Fibroblast of lung (primary cell): ENCODE measurements around the gene EPHA5. TPM values are rescaled to one million over a fixed set of nuclear protein-coding genes. Genes with fewer than 3 reads are reported as not detected.

ENCODE experiments used
- DNase-seq, 2 donors: peaks; one replicate each; pipeline versions ENCODE4 v3.0.0 to v3.0.0-alpha.2; 2010; ENCODE audit warnings: low read depth in 2 of 2
- H2AFZ ChIP-seq: 2 replicates; pipeline ENCODE4 v1.5.1; 2012; ENCODE audit warnings: low read length, control low read depth, inconsistent platforms
- H3K27ac ChIP-seq: 2 replicates; pipeline ENCODE4 v1.5.1; 2011; ENCODE audit warnings: low read length, control low read depth; ENCODE audit not compliant: insufficient read depth
- H3K27me3 ChIP-seq: 2 replicates; pipeline ENCODE4 v1.5.1; 2011; ENCODE audit warnings: mild to moderate bottlenecking, low read length; ENCODE audit not compliant: control insufficient read depth, insufficient read depth
- H3K36me3 ChIP-seq: 2 replicates; pipeline ENCODE4 v1.5.1; 2011; ENCODE audit warnings: low read length; ENCODE audit not compliant: control insufficient read depth, insufficient read depth
- H3K4me1 ChIP-seq: 2 replicates; pipeline ENCODE4 v1.5.1; 2011; ENCODE audit warnings: low read length; ENCODE audit not compliant: control insufficient read depth, insufficient read depth; ENCODE audit errors: extremely low read depth
- H3K4me2 ChIP-seq: 2 replicates; pipeline ENCODE4 v1.5.1; 2011; ENCODE audit warnings: low read length, control low read depth; ENCODE audit not compliant: insufficient read depth; ENCODE audit errors: extremely low read depth
- H3K4me3 ChIP-seq, 4 experiments: fragments of 200-600 bp in 1 of 4; sonication (generic) in 1 of 4; replicated peaks in 1 of 4; 2 replicates each; pipeline ENCODE4 v1.5.1; 2011 to 2016; ENCODE audit warnings: low read length in 4 of 4, low read depth in 3 of 4, mild to moderate bottlenecking in 3 of 4, control low read depth in 2 of 4, inconsistent platforms in 1 of 4, mixed read lengths in 1 of 4; ENCODE audit not compliant: insufficient read depth in 1 of 4; ENCODE audit errors: control extremely low read depth in 1 of 4
- H3K79me2 ChIP-seq: 2 replicates; pipeline ENCODE4 v1.5.1; 2012; ENCODE audit warnings: mild to moderate bottlenecking, low read length, inconsistent platforms; ENCODE audit not compliant: control insufficient read depth, insufficient read depth
- H3K9ac ChIP-seq: 2 replicates; pipeline ENCODE4 v1.5.1; 2011; ENCODE audit warnings: mild to moderate bottlenecking, low read length, control low read depth; ENCODE audit not compliant: insufficient read depth
- H3K9me3 ChIP-seq: 2 replicates; pipeline ENCODE4 v1.5.1; 2012; ENCODE audit warnings: low read depth, low read length; ENCODE audit not compliant: control insufficient read depth, insufficient read depth
- H4K20me1 ChIP-seq: 2 replicates; pipeline ENCODE4 v1.5.1; 2011; ENCODE audit warnings: low read length; ENCODE audit not compliant: control insufficient read depth, insufficient read depth; ENCODE audit errors: extremely low read depth
- CTCF ChIP-seq, 2 donors: IDR thresholded peaks in 1 of 2; conservative IDR thresholded peaks in 1 of 2; 1 replicate in 1 of 2; 2 replicates in 1 of 2; pipeline ENCODE4 v1.5.1; 2011 to 2012; ENCODE audit warnings: low read length in 2 of 2, control low read depth in 1 of 2, inconsistent platforms in 1 of 2, low read depth in 1 of 2, mild to moderate bottlenecking in 1 of 2
- EZH2 ChIP-seq: IDR thresholded peaks from 2 replicates; pipeline ENCODE4 v1.5.1; 2012; ENCODE audit warnings: low read length, control low read depth, mild to moderate bottlenecking; ENCODE audit errors: missing control alignments
- polyA plus RNA-seq, 2 donors: library from polyadenylated mRNA; depleted of rRNA in 1 of 2; stranded (reverse) in 1 of 2; unstranded in 1 of 2; fragments of >200 nt; gene quantifications; 2 replicates each; pipeline ENCODE4 v1.2.1, GENCODE V29; 2011 to 2012; ENCODE audit warnings: missing spikeins in 1 of 2
- total RNA-seq: library from RNA; depleted of rRNA; stranded (reverse); fragments of >200 nt; gene quantifications from 2 replicates; pipeline ENCODE4 v1.2.1, GENCODE V29; 2014

EPHA5 gene
- total and polyA plus RNA-seq, 2 donors (not counting 1 experiment from before 2014, with no cell fraction given) = under 0.01 to 0.16 TPM

GRCh38 chr4:65546882-65547416 is 123.3 kb downstream of the EPHA5 start:
- Histone ChIP-seq H3K4me1 (no peaks in the 10 kb centered on the region), H3K79me2 (no peaks in the 10 kb centered on the region), H4K20me1 (no peaks in the 10 kb centered on the region), H3K9ac (no peak overlapping the region), H2AFZ (no peak overlapping the region), H3K4me2 (no peak overlapping the region), H3K27me3 (no peaks in the 10 kb centered on the region), H3K4me3 (no peak overlapping the region), H3K27ac (no peak overlapping the region), H3K9me3 (no peaks in the 10 kb centered on the region), H3K36me3 (no peaks in the 10 kb centered on the region)
- DNase-seq = no peak
- TF ChIP-seq EZH2 = no peak

DNA sequence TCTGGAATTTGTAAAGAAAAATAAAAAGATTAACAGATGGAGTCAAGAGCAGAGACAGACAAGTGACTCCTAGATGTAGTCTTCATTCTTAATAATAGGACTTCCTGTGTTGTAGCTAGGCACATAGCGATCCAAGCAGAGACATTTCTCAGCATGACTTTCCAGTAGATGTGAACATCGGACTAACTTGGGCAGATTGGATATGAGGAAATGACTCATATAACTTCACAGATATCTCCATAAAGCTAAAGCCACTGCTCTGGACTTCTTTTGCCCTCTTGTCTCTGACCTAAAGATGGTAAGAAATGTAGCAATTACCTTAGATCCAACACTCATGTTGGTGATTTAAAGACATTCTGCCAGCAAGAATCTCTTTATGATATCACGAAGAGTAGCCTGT is 131.7 kb downstream of the EPHA5 start:
- DNase-seq = peak in 1 of 2 donors; percentile 83
- H3K36me3 ChIP-seq = no peaks in the 10 kb centered on the region
- no peaks in the 10 kb centered on the region for H4K20me1 ChIP-seq
- H3K27me3 ChIP-seq = no peaks in the 10 kb centered on the region
- H2AFZ ChIP-seq = no peak overlapping the region
- H3K79me2 ChIP-seq = no peaks in the 10 kb centered on the region
- H3K9me3 ChIP-seq = no peaks in the 10 kb centered on the region
- no peak overlapping the region for H3K9ac ChIP-seq
- H3K4me2 ChIP-seq = no peak overlapping the region
- no peak for TF ChIP-seq CTCF (conservative IDR thresholded peaks at IDR 0.05 in 1 of 2, IDR thresholded peaks at IDR 0.05 in 1 of 2; ENCODE audit: low read depth in 1 of 2, low read length in 2 of 2)
- no peak overlapping the region for H3K4me3 ChIP-seq
- H3K4me1 ChIP-seq = no peaks in the 10 kb centered on the region
- no peak overlapping the region for H3K27ac ChIP-seq

- Histone ChIP-seq H3K27me3 (no peaks in the 10 kb centered on the region), H3K27ac (no peak overlapping the region), H3K9ac (no peak overlapping the region), H3K36me3 (no peaks in the 10 kb centered on the region), H3K4me3 (no peak overlapping the region), H4K20me1 (no peaks in the 10 kb centered on the region), H3K79me2 (no peaks in the 10 kb centered on the region), H3K4me2 (no peak overlapping the region), H3K4me1 (no peaks in the 10 kb centered on the region), H3K9me3 (no peaks in the 10 kb centered on the region), H2AFZ (no peak overlapping the region)
- DNase-seq = peak in 1 of 2 donors; percentile 55
- TF ChIP-seq EZH2 (no peak), CTCF (conservative IDR thresholded peaks at IDR 0.05 in 1 of 2, IDR thresholded peaks at IDR 0.05 in 1 of 2; ENCODE audit: low read depth in 1 of 2, low read length in 2 of 2) (no peak)
Observed at GRCh38 chr4:65535113-65535512, 135.2 kb downstream of the EPHA5 start.
